Measurements from ENCODE around the gene EPS15.
"Not testable (repeated sequence)": the region's sequence is repeated elsewhere in the genome, so short reads cannot be mapped to it uniquely, and the experiment has no call there.

Gene EPS15

DNA sequence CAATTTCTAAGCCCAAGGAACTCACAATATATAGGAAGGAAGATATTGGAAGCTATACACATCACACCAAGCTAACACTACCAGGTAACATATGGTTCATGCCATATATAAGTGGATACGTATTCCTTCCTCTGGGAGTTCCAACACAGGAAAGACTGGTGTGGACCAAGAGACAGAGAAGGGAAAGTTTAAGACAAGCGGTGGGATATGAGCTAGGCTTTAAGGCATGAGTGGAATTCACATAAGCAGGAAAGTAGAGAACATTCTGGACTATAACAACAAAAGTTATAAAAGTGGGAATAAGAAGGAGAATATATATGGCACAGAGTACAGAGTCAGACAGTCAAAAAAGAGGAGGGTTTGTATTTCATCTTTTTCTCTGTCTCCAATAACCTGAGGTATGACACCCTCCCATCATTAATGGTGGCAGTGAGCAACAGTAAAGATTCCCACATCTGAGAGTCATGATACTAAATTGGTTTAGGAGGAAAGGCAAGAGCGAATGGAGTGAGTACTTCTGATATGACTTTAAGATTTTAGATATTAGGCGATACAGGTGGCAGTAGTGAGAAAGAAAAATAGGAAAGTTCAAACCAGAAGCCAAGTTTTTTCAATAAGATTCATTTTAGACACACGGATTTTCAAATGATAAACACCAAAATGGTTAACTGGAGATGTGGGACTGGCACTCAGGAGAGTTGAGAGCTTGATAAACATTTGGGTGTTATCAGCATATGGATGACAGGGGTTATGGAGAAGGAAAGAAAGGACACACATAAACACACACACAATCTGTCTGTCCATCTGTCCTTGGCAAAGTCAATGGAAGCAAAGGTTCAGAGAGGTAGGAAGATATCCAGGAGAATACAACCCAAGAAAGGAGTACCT, 101.3 kb downstream of the EPS15 start:
- TF ChIP-seq, protein P1, sequence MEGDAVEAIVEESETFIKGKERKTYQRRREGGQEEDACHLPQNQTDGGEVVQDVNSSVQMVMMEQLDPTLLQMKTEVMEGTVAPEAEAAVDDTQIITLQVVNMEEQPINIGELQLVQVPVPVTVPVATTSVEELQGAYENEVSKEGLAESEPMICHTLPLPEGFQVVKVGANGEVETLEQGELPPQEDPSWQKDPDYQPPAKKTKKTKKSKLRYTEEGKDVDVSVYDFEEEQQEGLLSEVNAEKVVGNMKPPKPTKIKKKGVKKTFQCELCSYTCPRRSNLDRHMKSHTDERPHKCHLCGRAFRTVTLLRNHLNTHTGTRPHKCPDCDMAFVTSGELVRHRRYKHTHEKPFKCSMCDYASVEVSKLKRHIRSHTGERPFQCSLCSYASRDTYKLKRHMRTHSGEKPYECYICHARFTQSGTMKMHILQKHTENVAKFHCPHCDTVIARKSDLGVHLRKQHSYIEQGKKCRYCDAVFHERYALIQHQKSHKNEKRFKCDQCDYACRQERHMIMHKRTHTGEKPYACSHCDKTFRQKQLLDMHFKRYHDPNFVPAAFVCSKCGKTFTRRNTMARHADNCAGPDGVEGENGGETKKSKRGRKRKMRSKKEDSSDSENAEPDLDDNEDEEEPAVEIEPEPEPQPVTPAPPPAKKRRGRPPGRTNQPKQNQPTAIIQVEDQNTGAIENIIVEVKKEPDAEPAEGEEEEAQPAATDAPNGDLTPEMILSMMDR (conservative IDR thresholded peaks at IDR 0.05): no peak

DNA sequence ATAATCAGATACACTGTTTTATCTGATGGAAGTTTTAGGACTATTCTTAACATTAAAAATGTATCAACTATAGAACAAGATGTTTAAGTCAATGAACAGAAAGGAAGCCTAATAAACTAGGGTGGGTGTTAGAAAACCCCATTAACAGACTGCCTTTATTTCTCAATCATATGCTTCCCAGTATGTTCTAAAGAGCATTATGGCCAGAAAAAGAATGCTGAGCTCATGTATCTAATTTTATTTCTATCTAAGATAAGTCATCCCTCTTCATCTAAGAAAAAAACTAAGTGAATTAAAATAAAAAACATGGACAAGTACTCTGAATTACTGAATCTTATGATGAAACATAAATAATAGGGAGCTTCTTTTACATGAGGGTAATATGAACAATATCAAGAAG, 102.2 kb downstream of the EPS15 start:
- TF ChIP-seq, protein P1 (conservative IDR thresholded peaks at IDR 0.05): no peak
- H3K27ac ChIP-seq: no peak overlapping the region

More for the DNA sequence above, 101.3 kb downstream of the EPS15 start:
- H3K27ac ChIP-seq: no peak overlapping the region

DNA sequence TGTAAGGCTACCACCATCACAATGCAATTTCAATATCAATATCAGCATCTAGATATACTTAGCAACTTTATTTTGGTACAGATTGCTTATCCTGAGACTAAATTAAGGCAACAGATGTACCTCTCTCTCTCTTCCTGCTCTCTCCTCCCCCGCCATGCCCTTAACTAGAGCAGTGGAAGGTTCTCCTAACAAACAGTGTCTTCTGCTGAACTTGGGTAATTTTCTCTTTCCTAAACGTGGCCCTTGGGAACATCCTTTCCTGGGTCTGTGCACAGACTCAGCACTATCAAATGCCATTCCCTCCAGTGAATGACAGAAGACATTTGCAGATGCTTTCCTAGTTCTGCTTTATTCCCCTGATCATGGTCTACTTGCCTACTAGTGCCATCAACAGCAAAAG, 103.1 kb downstream of the EPS15 start:
- TF ChIP-seq, protein P1 (conservative IDR thresholded peaks at IDR 0.05): no peak
- no peak overlapping the region for H3K27ac ChIP-seq

- H3K27ac ChIP-seq: no peak overlapping the region
- TF ChIP-seq, protein P1 (conservative IDR thresholded peaks at IDR 0.05): no peak
These were observed 104.3 kb downstream of the EPS15 start for GRCh38 chr1:51414811-51415210.

- not testable (repeated sequence) for H3K27ac ChIP-seq
These were observed 107.2 kb downstream of the EPS15 start for GRCh38 chr1:51411820-51412219.

DNA sequence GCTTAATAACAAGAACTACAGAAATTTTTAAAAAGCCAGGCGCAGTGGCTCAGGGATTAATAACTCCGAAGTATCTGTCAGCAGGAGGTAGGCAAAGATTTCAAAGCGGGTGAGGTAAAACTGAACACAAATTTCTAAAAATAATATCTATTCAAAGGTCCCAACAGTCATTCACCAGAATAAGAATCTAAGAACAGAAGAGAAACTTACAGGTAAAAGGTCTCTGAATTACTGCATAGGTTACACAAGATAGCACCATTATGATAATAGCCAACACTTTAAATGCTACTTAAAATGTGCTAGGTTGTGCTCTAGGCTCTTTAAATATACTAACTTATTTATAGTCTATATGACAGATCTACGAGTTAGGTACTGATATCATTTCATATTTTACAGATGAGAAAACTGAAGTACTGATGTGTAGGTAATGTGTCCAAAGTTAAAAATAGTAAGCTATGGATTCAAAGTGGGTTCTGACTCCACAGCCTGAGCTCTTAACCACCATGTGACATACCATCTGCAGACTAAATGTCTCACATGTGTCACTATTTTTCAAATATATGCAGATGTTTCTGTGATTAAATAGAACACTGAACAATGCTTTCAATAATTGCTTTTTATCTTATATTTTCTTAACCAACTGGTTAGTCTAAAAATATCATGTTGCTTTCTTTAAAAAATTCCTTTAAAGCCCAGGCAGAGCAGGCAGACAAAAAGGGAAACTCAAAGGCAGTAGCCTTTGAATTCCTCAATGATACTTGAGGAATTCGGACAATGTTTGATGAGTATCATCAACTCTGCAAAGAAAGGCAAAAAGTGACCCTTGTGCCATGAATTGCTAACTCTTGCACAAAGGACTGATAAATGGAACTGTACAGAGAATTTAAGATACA, 108.3 kb downstream of the EPS15 start:
- H3K27ac ChIP-seq: no peak overlapping the region
- TF ChIP-seq, protein P1 (conservative IDR thresholded peaks at IDR 0.05): no peak

GRCh38 chr1:51409755-51410541, 109.1 kb downstream of the EPS15 start:
- H3K27ac ChIP-seq: not testable (repeated sequence)

- H3K27ac ChIP-seq: no peak overlapping the region
- TF ChIP-seq, protein P1 (conservative IDR thresholded peaks at IDR 0.05): no peak
These were observed 126.8 kb downstream of the EPS15 start for GRCh38 chr1:51392241-51392640.

GRCh38 chr1:51390641-51391040, 128.4 kb downstream of the EPS15 start:
- H3K27ac ChIP-seq: not testable (repeated sequence)

DNA sequence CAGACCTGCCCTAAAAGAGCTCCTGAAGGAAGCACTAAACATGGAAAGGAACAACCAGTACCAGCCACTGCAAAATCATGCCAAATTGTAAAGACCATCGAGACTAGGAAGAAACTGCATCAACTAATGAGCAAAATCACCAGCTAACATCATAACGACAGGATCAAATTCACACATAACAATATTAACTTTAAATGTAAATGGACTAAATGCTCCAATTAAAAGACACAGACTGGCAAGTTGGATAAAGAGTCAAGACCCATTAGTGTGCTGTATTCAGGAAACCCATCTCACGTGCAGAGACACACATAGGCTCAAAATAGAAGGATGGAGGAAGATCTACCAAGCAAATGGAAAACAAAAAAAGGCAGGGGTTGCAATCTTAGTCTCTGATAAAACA, 131.8 kb downstream of the EPS15 start:
- not testable (repeated sequence) for H3K27ac ChIP-seq

GRCh38 chr1:51386259-51386658, 132.8 kb downstream of the EPS15 start:
- H3K27ac ChIP-seq: not testable (repeated sequence)
